Measurements from ENCODE around the gene CYP26B1. TPM values are rescaled to one million over a fixed set of nuclear protein-coding genes. Genes with fewer than 3 reads are reported as not detected.

The CYP26B1 gene
- total and polyA plus RNA-seq, 4 donors = 3.6 to 9.8 (median 4.7) TPM

DNA sequence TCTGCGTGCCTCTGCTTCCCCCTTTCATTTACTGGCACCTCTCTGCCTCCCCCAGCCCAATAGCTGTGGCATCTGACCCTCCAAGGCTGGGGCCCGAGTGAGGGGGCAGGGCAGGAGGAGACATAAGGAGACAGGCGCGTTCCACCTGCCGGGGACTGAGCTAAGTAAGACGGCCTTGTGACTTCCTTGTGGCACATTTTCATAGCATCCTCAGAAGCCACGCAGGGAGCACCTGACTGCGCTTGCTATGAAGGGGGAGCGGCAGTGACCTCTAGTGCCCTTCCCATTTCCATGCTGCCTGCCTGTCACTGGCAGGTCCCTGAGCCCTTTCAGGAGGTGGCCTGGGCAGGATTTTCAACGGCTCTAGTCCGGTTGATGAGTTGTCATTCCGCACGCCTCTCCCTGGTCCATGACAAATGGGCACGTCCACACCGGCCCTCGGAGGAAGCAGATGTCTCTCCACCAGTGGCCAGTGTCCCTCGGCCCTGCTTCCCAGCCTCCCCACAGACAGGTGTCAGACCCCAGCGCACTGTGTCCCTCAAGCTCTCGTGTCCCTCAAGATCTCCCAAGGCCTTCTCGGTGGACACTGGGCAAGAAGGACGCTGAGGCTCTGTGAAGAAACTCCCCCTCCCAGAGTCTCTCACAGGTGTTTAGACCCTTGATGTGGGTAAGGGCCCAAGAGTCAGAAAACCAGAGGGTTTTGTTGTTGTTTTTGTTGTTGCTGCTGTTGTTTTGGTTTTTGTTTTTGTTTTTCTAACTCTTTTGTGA lies 42.7 kb downstream of the CYP26B1 start:
- H3K36me3 ChIP-seq (ENCODE audit: control insufficient read depth, insufficient read depth, low read length) = no peaks in the 10 kb centered on the region
- H3K27me3 ChIP-seq (ENCODE audit: control insufficient read depth, insufficient read depth, low read length) = no peaks in the 10 kb centered on the region
- no peaks in the 10 kb centered on the region for H3K9me3 ChIP-seq (ENCODE audit: control insufficient read depth, insufficient read depth, low read length)
- no peaks in the 10 kb centered on the region for H3K4me1 ChIP-seq (ENCODE audit: control insufficient read depth, insufficient read depth, low read length)
- WGBS (ENCODE audit: insufficient coverage) = 77% methylated on average over 18 of the region's 21 CpGs
- no peak overlapping the region for H3K4me3 ChIP-seq (ENCODE audit: low read depth, low read length)
- DNase-seq (ENCODE audit: low read depth in 4 of 6, low spot score in 6 of 6) = no peak
- H3K27ac ChIP-seq (ENCODE audit: low read depth, low read length) = no peak overlapping the region

GRCh38 chr2:72103690-72104089 lies 44.0 kb downstream of the CYP26B1 start:
- H3K27ac ChIP-seq (ENCODE audit: low read depth, low read length) = no peak overlapping the region
- DNase-seq (ENCODE audit: low read depth in 4 of 6, low spot score in 6 of 6) = no peak
- 85% methylated on average over 7 of the region's 8 CpGs for WGBS (ENCODE audit: insufficient coverage)
- H3K4me3 ChIP-seq (ENCODE audit: low read depth, low read length) = no peak overlapping the region
- H3K4me1 ChIP-seq (ENCODE audit: control insufficient read depth, insufficient read depth, low read length) = no peaks in the 10 kb centered on the region
- no peaks in the 10 kb centered on the region for H3K36me3 ChIP-seq (ENCODE audit: control insufficient read depth, insufficient read depth, low read length)
- no peaks in the 10 kb centered on the region for H3K9me3 ChIP-seq (ENCODE audit: control insufficient read depth, insufficient read depth, low read length)
- no peaks in the 10 kb centered on the region for H3K27me3 ChIP-seq (ENCODE audit: control insufficient read depth, insufficient read depth, low read length)

DNA sequence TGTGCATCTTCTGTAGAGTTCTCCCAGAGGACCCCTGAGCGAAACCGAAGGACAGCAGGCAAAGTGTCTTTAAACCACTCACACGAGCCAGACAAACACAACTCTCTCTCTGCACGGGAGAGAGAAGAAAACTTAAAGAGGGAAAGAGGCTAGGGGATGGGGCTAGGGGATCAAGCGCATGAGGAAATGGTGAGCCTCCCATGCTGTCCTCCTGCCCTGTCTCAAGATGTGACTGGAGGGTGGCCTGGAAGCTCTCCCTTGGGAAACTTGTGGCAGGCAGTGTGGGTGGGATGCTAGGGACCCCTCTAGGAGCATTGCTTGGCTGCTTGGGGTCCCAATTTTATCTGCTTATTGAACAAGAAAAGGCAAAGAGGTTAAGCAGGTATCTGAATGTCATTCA lies 44.5 kb downstream of the CYP26B1 start:
- H3K27ac ChIP-seq (ENCODE audit: low read depth, low read length) = no peak overlapping the region
- WGBS (ENCODE audit: insufficient coverage) = 83% methylated on average over 1 of the region's 5 CpGs
- no peaks in the 10 kb centered on the region for H3K4me1 ChIP-seq (ENCODE audit: control insufficient read depth, insufficient read depth, low read length)
- no peak overlapping the region for H3K4me3 ChIP-seq (ENCODE audit: low read depth, low read length)
- no peaks in the 10 kb centered on the region for H3K9me3 ChIP-seq (ENCODE audit: control insufficient read depth, insufficient read depth, low read length)
- no peaks in the 10 kb centered on the region for H3K36me3 ChIP-seq (ENCODE audit: control insufficient read depth, insufficient read depth, low read length)
- H3K27me3 ChIP-seq (ENCODE audit: control insufficient read depth, insufficient read depth, low read length) = no peaks in the 10 kb centered on the region
- DNase-seq (ENCODE audit: low read depth in 4 of 6, low spot score in 6 of 6) = no peak

DNA sequence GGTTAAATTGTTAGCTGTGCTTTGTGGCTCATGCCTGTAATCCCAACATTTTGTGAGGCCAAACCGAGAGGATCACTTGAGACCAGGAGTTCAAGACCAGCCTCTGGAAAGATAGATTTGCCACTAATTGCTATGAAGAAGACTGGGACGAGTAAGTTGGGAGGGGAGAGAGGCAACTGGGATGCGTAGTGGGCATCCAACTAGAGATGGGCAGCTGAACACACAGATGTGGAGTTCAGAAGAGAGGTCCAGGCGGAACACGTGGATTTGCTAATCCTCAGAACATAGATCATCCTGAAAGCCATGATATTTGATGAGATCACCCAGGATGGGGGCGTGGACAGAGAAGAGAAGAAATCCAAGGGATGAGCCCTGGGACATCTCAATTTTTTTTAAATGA lies 48.7 kb downstream of the CYP26B1 start:
- no peak overlapping the region for H3K27ac ChIP-seq (ENCODE audit: low read depth, low read length)

DNA sequence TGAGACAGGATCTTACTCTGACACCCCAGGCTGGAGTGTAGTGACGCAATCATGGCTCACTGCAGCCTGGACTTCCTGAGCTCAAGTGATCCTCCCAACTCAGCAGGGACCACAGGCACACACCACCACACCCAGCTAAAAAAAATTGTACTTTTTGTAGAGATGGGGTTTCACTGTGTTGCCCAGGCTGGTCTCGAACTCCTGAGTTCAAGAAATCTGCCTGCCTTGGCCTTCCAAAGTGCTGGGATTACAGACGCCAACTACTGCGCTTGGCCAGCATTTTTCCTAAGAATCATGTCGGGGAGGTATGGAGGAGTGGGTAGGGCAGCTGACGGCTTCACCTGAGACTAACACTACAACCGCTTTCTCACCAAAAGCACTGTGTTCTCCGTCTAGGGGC lies 50.4 kb downstream of the CYP26B1 start:
- no peaks in the 10 kb centered on the region for H3K36me3 ChIP-seq (ENCODE audit: control insufficient read depth, insufficient read depth, low read length)
- no peaks in the 10 kb centered on the region for H3K27me3 ChIP-seq (ENCODE audit: control insufficient read depth, insufficient read depth, low read length)
- no peaks in the 10 kb centered on the region for H3K4me1 ChIP-seq (ENCODE audit: control insufficient read depth, insufficient read depth, low read length)
- H3K27ac ChIP-seq (ENCODE audit: low read depth, low read length) = no peak overlapping the region
- 96% methylated on average over 3 of the region's 8 CpGs for WGBS (ENCODE audit: insufficient coverage)
- DNase-seq (ENCODE audit: low read depth in 4 of 6, low spot score in 6 of 6) = no peak
- H3K9me3 ChIP-seq (ENCODE audit: control insufficient read depth, insufficient read depth, low read length) = no peaks in the 10 kb centered on the region
- no peak overlapping the region for H3K4me3 ChIP-seq (ENCODE audit: low read depth, low read length)

More for the DNA sequence above, 48.7 kb downstream of the CYP26B1 start:
- H3K4me1 ChIP-seq (ENCODE audit: control insufficient read depth, insufficient read depth, low read length) = no peaks in the 10 kb centered on the region
- H3K4me3 ChIP-seq (ENCODE audit: low read depth, low read length) = no peak overlapping the region
- no peak for DNase-seq (ENCODE audit: low read depth in 4 of 6, low spot score in 6 of 6)
- no peaks in the 10 kb centered on the region for H3K36me3 ChIP-seq (ENCODE audit: control insufficient read depth, insufficient read depth, low read length)
- H3K9me3 ChIP-seq (ENCODE audit: control insufficient read depth, insufficient read depth, low read length) = no peaks in the 10 kb centered on the region
- 87% methylated on average over 5 of the region's 6 CpGs for WGBS (ENCODE audit: insufficient coverage)
- H3K27me3 ChIP-seq (ENCODE audit: control insufficient read depth, insufficient read depth, low read length) = no peaks in the 10 kb centered on the region

- Histone ChIP-seq H3K27ac (ENCODE audit: low read depth, low read length) (no peak overlapping the region), H3K27me3 (ENCODE audit: control insufficient read depth, insufficient read depth, low read length) (no peaks in the 10 kb centered on the region), H3K9me3 (ENCODE audit: control insufficient read depth, insufficient read depth, low read length) (no peaks in the 10 kb centered on the region), H3K4me3 (ENCODE audit: low read depth, low read length) (no peak overlapping the region), H3K36me3 (ENCODE audit: control insufficient read depth, insufficient read depth, low read length) (no peaks in the 10 kb centered on the region), H3K4me1 (ENCODE audit: control insufficient read depth, insufficient read depth, low read length) (no peaks in the 10 kb centered on the region)
- no peak for DNase-seq (ENCODE audit: low read depth in 4 of 6, low spot score in 6 of 6)
- 83% methylated on average over 1 of the region's 4 CpGs for WGBS (ENCODE audit: insufficient coverage)
These were observed 51.5 kb downstream of the CYP26B1 start for GRCh38 chr2:72096181-72096580.

DNA sequence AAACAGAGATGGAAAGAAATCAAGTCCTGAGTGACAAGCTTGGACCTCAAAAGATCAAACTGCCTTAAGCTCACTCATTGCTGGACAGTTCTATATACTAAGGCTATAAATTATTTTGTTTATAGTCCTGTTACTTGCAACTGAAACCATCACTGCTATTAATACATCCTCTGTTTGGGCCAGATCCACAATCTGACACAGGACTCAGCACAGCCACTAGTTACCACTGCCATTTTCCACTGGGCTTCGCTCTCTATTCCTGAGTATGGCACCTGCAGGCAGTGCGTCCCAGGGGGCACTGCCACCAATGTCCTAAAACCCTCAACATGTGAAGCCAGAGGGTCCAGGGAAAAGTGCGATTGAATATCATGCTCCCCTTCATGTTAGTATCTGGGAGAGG lies 52.3 kb downstream of the CYP26B1 start:
- DNase-seq (ENCODE audit: low read depth in 4 of 6, low spot score in 6 of 6) = no peak
- H3K36me3 ChIP-seq (ENCODE audit: control insufficient read depth, insufficient read depth, low read length) = no peaks in the 10 kb centered on the region
- no peaks in the 10 kb centered on the region for H3K9me3 ChIP-seq (ENCODE audit: control insufficient read depth, insufficient read depth, low read length)
- H3K27me3 ChIP-seq (ENCODE audit: control insufficient read depth, insufficient read depth, low read length) = no peaks in the 10 kb centered on the region
- WGBS (ENCODE audit: insufficient coverage) = 100% methylated on average over 2 of the region's 3 CpGs
- H3K4me3 ChIP-seq (ENCODE audit: low read depth, low read length) = no peak overlapping the region
- H3K4me1 ChIP-seq (ENCODE audit: control insufficient read depth, insufficient read depth, low read length) = no peaks in the 10 kb centered on the region
- no peak overlapping the region for H3K27ac ChIP-seq (ENCODE audit: low read depth, low read length)

DNA sequence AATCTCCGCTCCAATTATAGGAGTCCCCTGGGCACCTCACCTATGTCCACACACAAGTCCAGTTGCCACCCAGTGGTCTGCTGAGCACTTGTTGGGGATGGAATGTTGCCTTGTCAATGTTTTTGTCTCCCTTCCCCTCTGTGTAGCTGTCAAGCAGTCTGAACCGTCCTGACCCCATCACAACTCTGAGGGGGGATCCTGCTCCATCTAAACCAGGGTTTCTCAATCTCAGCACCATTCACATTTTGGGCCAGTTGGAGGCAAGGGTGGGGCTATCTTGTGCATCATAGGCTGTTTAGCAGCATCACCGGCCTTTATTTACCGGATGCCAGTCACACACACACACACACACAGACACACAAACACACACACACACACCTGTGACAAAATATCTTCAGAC lies 53.0 kb downstream of the CYP26B1 start:
- no peaks in the 10 kb centered on the region for H3K4me1 ChIP-seq (ENCODE audit: control insufficient read depth, insufficient read depth, low read length)
- H3K36me3 ChIP-seq (ENCODE audit: control insufficient read depth, insufficient read depth, low read length) = no peaks in the 10 kb centered on the region
- WGBS (ENCODE audit: insufficient coverage) = 90% methylated on average over 2 of the region's 4 CpGs
- no peak for DNase-seq (ENCODE audit: low read depth in 4 of 6, low spot score in 6 of 6)
- H3K9me3 ChIP-seq (ENCODE audit: control insufficient read depth, insufficient read depth, low read length) = no peaks in the 10 kb centered on the region
- H3K27me3 ChIP-seq (ENCODE audit: control insufficient read depth, insufficient read depth, low read length) = no peaks in the 10 kb centered on the region
- H3K4me3 ChIP-seq (ENCODE audit: low read depth, low read length) = no peak overlapping the region
- H3K27ac ChIP-seq (ENCODE audit: low read depth, low read length) = no peak overlapping the region

DNA sequence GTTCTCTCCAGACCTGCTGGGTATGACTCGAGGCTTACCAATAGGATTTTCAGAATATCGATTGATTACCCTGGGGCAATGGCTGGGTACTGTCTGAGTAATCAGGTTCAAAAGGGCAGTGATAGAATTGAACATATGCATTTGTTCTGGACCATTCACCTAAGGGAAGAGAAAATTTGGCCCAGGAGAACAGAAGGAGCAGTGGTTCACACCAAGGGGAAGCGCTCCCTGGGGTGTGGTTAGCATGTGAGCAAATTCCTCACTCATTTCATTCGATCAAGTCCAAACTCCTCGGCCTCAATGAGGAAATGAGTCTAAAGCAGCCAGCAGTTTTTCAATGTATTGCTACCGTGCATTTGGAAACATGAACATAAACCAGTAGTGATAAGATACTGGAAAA lies 55.6 kb downstream of the CYP26B1 start:
- 72% methylated on average over 4 of the region's 6 CpGs for WGBS (ENCODE audit: insufficient coverage)
- Histone ChIP-seq H3K27me3 (ENCODE audit: control insufficient read depth, insufficient read depth, low read length) (no peaks in the 10 kb centered on the region), H3K36me3 (ENCODE audit: control insufficient read depth, insufficient read depth, low read length) (no peaks in the 10 kb centered on the region)

DNA sequence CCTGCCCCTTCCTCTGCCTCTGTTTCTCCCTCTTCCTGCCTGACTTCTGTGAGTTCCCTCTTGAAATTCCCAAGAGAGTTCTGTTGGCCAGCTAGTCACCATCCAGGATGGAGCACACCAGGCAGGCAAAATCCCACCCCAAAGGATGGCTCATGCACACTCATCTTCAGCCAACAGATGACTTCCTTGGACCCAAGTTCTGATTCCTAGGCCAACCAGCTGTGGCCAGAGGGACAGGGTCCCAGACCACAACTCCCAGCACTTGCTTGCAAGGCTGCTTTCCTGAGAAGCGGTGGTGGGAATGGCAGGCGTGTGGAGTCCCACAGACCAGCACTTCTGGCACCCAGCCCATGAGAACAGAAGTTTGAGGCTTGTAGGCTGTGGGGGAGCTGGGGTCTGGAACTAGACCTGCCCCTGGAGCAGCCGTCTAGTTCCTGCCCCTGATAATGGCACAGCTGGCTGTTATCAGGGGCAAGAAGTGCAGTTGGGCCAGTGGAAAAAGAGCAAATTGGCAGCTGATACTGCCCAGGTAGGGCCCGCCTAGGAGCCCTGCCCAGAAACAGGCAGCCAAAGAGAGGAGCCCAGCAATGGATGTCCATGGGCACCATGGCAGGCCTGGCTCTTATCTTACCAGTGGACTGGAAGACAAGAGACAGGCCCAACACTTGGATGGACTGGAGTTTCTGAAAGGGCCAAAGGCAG lies 56.7 kb downstream of the CYP26B1 start:
- no peaks in the 10 kb centered on the region for H3K27me3 ChIP-seq (ENCODE audit: control insufficient read depth, insufficient read depth, low read length)
- no peaks in the 10 kb centered on the region for H3K9me3 ChIP-seq (ENCODE audit: control insufficient read depth, insufficient read depth, low read length)
- no peaks in the 10 kb centered on the region for H3K4me1 ChIP-seq (ENCODE audit: control insufficient read depth, insufficient read depth, low read length)
- H3K36me3 ChIP-seq (ENCODE audit: control insufficient read depth, insufficient read depth, low read length) = no peaks in the 10 kb centered on the region
- no peak overlapping the region for H3K27ac ChIP-seq (ENCODE audit: low read depth, low read length)
- H3K4me3 ChIP-seq (ENCODE audit: low read depth, low read length) = no peak overlapping the region
- no peak for DNase-seq (ENCODE audit: low read depth in 4 of 6, low spot score in 6 of 6)
- WGBS (ENCODE audit: insufficient coverage) = 78% methylated on average over 4 of the region's 4 CpGs

More for the DNA sequence above, 55.6 kb downstream of the CYP26B1 start:
- Histone ChIP-seq H3K27ac (ENCODE audit: low read depth, low read length) (no peak overlapping the region), H3K4me1 (ENCODE audit: control insufficient read depth, insufficient read depth, low read length) (no peaks in the 10 kb centered on the region), H3K4me3 (ENCODE audit: low read depth, low read length) (no peak overlapping the region), H3K9me3 (ENCODE audit: control insufficient read depth, insufficient read depth, low read length) (no peaks in the 10 kb centered on the region)
- peak in 1 of 6 donors; percentile 18 for DNase-seq (ENCODE audit: low read depth in 4 of 6, low spot score in 6 of 6)

Data from spinal cord (tissue), 10 donors.